ENCODE data around the gene EMSY.

EMSY gene

DNA sequence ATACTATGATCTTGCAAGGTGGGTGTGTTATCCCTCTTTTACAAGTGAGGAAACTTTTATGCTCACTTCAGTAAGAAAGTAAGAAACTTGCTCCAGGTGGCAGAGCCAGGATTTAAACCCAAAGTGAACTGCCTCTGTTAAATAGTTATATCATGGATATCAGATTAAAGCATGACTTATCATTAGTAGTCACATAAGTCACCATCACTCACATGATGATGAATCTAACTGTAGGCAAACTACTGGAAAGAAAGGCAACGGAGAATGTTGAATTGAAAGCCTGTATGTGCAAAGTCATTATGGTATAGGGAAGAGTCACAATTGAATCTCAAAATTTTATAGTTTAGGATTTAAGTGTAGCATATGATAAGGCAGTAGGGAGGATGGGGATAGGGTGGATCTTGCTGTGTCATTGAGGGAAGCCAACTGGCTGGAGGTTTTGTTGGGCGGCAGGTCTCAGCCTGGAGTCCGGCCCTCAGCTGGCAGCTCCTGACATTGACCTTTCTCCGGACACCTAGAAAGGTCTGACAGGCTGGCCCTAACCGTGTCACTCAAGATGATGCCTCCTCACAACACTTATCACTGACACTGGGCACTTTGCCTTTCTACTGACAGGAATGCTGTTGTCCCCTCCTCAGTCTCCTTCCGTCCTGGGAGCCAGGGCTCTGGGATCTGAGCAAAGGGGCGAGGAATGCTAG, 98.3 kb downstream of the EMSY start:
- H3K4me3 ChIP-seq (replicated peaks; ENCODE audit: low read depth, low read length) = no peak overlapping the region
- TF ChIP-seq, protein P1, sequence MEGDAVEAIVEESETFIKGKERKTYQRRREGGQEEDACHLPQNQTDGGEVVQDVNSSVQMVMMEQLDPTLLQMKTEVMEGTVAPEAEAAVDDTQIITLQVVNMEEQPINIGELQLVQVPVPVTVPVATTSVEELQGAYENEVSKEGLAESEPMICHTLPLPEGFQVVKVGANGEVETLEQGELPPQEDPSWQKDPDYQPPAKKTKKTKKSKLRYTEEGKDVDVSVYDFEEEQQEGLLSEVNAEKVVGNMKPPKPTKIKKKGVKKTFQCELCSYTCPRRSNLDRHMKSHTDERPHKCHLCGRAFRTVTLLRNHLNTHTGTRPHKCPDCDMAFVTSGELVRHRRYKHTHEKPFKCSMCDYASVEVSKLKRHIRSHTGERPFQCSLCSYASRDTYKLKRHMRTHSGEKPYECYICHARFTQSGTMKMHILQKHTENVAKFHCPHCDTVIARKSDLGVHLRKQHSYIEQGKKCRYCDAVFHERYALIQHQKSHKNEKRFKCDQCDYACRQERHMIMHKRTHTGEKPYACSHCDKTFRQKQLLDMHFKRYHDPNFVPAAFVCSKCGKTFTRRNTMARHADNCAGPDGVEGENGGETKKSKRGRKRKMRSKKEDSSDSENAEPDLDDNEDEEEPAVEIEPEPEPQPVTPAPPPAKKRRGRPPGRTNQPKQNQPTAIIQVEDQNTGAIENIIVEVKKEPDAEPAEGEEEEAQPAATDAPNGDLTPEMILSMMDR (IDR thresholded peaks at IDR 0.05; ENCODE audit: low read length, missing control alignments) = no peak
- no peak for DNase-seq (ENCODE audit: low read depth)

DNA sequence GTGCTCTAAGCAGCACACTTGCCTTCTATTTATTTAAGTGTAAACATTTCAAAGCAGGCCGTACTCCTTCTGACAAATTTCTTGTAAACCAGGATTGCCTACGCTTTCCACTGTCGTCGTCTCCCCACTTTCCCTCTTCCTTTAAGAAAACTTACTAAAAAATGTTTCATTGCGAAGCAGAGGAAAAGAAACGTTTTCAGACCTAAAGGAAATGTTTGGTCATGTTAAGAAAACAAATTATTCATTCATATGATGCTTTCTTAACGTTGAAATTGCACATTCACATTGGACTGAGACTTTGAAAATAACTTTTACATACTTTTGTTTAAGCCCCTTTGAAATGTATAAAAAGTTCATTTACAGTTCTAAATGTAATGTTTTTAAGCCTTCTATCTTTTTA, 106.0 kb downstream of the EMSY start:
- no peak for DNase-seq (ENCODE audit: low read depth)
- TF ChIP-seq, protein P1 (IDR thresholded peaks at IDR 0.05; ENCODE audit: low read length, missing control alignments) = no peak
- H3K4me3 ChIP-seq (replicated peaks; ENCODE audit: low read depth, low read length) = no peak overlapping the region

DNA sequence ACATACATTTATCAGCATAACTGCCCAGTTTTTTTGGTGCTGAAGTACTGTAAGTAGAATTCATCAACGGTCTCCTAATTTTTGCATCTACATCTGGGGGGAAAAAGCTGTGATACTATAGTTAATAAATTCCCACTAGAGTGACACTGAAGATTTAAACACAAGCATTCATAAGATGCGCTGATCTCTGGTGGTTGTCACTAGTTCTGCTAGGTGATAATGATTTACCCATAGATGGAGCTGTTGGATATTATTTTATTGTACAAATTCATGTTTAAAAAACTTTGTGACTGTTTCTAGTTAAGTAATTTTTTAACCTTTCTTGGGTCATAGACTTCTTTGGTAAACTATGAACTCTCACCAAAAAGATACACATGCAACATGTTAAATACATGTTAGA, 106.6 kb downstream of the EMSY start:
- TF ChIP-seq, protein P1 (IDR thresholded peaks at IDR 0.05; ENCODE audit: low read length, missing control alignments) = peak; percentile 30
- H3K4me3 ChIP-seq (replicated peaks; ENCODE audit: low read depth, low read length) = no peak overlapping the region
- DNase-seq (ENCODE audit: low read depth) = peak; percentile 35

DNA sequence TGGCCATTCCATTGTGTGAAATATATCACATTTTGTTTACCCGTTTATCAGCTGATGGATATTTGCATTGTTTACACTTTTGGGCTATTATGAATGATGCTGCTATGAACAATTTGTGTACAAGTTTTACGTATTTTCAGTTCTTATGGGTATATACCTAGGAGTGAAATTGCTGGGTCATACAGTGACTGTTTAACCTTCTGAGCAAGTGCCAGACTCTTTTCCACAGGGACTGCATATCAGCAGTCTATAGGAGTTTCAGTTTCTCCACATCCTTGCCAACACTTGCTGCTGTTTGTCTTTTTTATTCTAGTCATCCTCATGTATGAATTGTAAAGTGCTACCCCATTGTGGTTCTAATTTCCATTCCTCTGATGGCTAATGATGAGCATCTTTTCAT, 108.2 kb downstream of the EMSY start:
- no peak overlapping the region for H3K4me3 ChIP-seq (replicated peaks; ENCODE audit: low read depth, low read length)
- DNase-seq (ENCODE audit: low read depth) = no peak
- TF ChIP-seq, protein P1 (IDR thresholded peaks at IDR 0.05; ENCODE audit: low read length, missing control alignments) = no peak

DNA sequence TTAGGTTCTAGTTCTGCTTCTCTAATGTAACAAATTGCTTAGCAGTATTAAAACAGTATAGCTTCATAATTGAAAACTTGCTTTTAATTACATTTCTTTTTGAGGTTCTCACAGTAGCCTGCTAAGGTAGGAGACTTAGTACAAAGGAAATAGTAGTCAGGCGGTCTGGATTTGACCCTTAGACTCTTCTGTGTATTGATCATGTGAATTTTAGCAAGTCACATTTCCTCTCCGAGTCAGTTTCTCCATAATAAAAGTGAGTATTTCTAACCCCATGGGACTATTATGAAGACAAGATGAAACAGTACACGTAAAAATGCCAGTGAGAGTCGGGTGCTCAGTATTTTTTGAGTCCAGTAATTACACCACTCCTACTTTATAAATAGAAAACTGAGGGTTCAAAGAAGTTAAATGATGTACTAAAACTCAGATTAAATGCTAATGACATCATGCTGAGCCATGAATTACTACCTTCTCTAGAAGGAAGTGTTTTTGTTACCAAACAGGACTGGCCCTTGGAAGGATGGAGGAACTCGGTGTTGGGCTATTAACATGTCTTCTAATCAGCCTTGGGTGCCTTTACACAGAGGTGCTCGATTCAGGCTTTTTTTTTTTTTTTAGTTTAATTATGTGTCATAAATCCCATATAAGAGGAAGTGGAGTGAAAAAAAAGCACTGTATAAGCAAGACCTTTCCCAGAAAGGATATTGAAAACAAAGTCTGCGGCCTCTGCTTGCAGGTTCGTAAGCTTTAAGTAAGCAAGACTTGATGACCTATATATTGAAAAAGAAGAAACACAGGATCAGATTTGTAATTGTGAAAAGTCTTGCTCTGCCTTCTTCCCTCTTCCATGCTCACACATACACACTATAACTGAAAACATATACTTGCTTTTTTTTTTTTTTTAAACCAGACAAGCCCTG, 109.0 kb downstream of the EMSY start:
- no peak for DNase-seq (ENCODE audit: low read depth)
- no peak overlapping the region for H3K4me3 ChIP-seq (replicated peaks; ENCODE audit: low read depth, low read length)
- TF ChIP-seq, protein P1 (IDR thresholded peaks at IDR 0.05; ENCODE audit: low read length, missing control alignments) = no peak

DNA sequence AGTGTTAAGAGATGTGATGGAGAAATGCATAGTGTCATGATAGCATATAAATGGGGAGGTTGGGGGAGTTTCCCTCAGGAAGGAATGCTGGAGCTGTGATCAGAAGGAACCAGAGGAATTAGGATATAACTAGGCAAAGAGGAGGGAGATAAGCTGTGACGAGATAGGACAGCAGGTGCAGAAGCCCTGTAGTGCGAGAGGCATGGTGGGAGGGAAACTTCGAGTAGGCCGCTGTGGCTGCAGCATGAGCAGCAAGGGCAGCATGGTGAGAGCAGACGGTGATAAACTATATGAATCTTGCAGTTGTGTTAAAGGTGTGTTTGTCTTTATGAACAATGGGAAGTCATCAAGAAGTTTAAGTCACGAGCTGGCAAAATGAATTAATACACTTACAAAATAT, 109.9 kb downstream of the EMSY start:
- no peak overlapping the region for H3K4me3 ChIP-seq (replicated peaks; ENCODE audit: low read depth, low read length)
- TF ChIP-seq, protein P1 (IDR thresholded peaks at IDR 0.05; ENCODE audit: low read length, missing control alignments) = no peak
- no peak for DNase-seq (ENCODE audit: low read depth)

Measured in fibroblast of pulmonary artery (primary cell).